Upper lobe of right lung (tissue), 1 donor: ENCODE data around the gene ANKRD44. TPM values are rescaled to one million over a fixed set of nuclear protein-coding genes. Genes with fewer than 3 reads are reported as not detected.
"Not testable (repeated sequence)": the region's sequence is repeated elsewhere in the genome, so short reads cannot be mapped to it uniquely, and the experiment has no call there.

ENCODE experiments used
- ATAC-seq: fragments of 200-7000 bp; cut with Tn5 transposase; one replicate; pipeline ENCODE4 v1.9.1; 2020; ENCODE audit warnings: mild to moderate bottlenecking, moderate library complexity
- DNase-seq: peaks from one replicate; pipeline ENCODE4 v3.0.0-alpha.2; 2020
- H3K27ac ChIP-seq: fragments of 200-600 bp; one replicate; pipeline ENCODE4 v1.8.0; 2022
- H3K27me3 ChIP-seq: fragments of 200-600 bp; one replicate; pipeline ENCODE4 v1.8.0; 2022; ENCODE audit warnings: mild to moderate bottlenecking
- H3K36me3 ChIP-seq: fragments of 200-600 bp; one replicate; pipeline ENCODE4 v1.8.0; 2022
- H3K4me1 ChIP-seq: fragments of 200-600 bp; one replicate; pipeline ENCODE4 v1.8.0; 2022
- H3K4me3 ChIP-seq: fragments of 200-600 bp; one replicate; pipeline ENCODE4 v1.8.0; 2022; ENCODE audit warnings: mild to moderate bottlenecking
- H3K9me3 ChIP-seq: fragments of 200-600 bp; one replicate; pipeline ENCODE4 v1.8.0; 2022
- CTCF ChIP-seq: fragments of 200-600 bp; IDR thresholded peaks from one replicate; pipeline ENCODE4 v1.8.0; 2022; ENCODE audit warnings: antibody characterized with exemption
- intact Hi-C: fragments of 100-400 bp; cut with DNase I; formaldehyde crosslinking; loops from one replicate; pipeline ENCODE4 v1.11.0; 2022
- total RNA-seq: library from RNA; stranded (reverse); fragmentation: NEBNext Ultra II Directional; extraction: Animal tissue kit (Norgen Biotek cat#: 25700); gene quantifications from one replicate; pipeline ENCODE4 v1.2.1, GENCODE V29; 2021
- donor health status: DM: no; HTN: yes; CAD: no; lungs with severe emphysema.

Gene ANKRD44
- total RNA-seq, 1 donor from 2014 or later: 51.4 TPM

DNA sequence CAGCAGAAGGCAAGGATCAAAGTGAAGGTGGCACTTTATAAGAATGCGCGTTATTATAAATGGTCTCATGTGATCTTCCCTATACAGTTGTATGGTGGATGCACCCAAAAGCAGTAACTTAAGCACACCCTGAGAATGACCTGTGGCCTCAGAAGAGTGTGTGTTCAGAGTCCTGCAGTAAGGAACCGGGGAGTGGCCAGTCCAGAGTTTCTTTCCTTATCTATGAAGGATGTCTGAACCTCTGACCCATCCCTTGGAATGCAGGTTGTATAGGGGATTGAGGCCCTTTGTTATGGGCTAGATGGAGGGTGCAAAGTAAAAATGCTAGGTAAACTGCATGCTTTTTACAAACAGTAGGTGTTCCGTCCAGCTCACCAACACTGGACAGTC lies 43.6 kb upstream of the ANKRD44 start:
- H3K4me3 ChIP-seq: no peak overlapping the region
- no peak overlapping the region for H3K27ac ChIP-seq
- DNase-seq (no peak), ATAC-seq (no peak)
- H3K9me3 ChIP-seq: no peaks in the 10 kb centered on the region
- no peaks in the 10 kb centered on the region for H3K27me3 ChIP-seq
- no peak for TF ChIP-seq CTCF
- H3K4me1 ChIP-seq: no peaks in the 10 kb centered on the region
- intact Hi-C loops: no loop called here
- no peaks in the 10 kb centered on the region for H3K36me3 ChIP-seq

DNA sequence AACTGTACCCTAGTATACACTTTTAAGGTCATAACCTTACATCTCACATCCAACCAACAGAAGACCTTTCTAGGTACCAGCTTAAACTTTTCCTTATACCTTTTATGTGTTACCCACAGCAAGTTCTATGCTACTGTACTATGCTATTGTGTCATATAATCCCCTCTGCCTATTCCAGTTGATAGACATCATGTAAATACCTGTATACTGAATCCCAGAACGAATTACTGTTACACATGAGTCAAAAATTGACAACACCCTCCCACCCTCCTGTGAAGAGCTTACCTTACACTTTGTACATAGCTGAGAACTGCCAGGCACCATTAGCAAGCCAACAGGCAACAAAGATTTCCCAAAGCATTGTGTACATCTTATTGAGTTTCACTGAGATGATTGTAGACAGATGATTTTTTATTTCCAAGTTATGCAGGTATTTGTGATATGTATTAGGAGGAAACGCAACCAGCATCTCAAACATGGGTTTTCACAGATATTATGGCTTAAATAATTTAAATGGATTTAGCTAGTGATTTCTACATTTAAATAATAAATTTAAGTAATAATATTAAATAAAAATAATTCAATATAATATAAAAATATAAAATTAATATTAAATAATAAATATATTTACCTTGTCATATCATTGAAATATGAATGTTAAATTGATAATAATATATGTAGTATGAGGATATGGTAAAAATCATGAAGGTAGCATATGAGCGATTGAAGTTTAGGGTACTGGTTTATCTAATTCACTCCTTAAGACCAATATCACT lies 43.0 kb upstream of the ANKRD44 start:
- H3K36me3 ChIP-seq: no peaks in the 10 kb centered on the region
- intact Hi-C loops: no loop called here
- H3K27me3 ChIP-seq: no peaks in the 10 kb centered on the region
- no peak overlapping the region for H3K27ac ChIP-seq
- no peaks in the 10 kb centered on the region for H3K9me3 ChIP-seq
- no peak for TF ChIP-seq CTCF
- H3K4me3 ChIP-seq: no peak overlapping the region
- ATAC-seq (no peak), DNase-seq (no peak)
- H3K4me1 ChIP-seq: no peaks in the 10 kb centered on the region

DNA sequence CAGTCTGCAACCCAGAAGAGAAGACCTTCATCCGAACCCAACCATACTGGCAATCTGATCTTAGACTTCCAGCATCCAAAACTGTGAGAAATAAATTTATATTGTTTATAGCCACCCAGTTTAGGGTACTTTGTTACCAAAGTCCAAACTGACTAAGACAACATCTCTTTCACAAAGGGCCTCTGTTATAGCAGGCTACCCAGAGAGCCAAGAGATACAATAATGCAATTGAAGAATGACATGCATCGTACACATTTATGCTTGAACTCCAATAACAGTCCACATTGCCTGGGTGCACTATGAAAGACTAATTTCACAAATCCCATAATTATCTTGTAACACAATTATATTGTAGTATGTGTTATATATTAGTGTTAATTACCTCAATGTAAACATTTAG lies 39.1 kb upstream of the ANKRD44 start:
- H3K27ac ChIP-seq: no peak overlapping the region
- ATAC-seq (no peak), DNase-seq (no peak)
- no peaks in the 10 kb centered on the region for H3K4me1 ChIP-seq
- intact Hi-C loops: no loop called here
- no peak for TF ChIP-seq CTCF
- H3K9me3 ChIP-seq: no peaks in the 10 kb centered on the region
- H3K27me3 ChIP-seq: no peaks in the 10 kb centered on the region
- H3K4me3 ChIP-seq: no peak overlapping the region
- no peaks in the 10 kb centered on the region for H3K36me3 ChIP-seq

GRCh38 chr2:197348721-197349360 lies 38.3 kb upstream of the ANKRD44 start:
- Histone ChIP-seq H3K4me3 (no peak overlapping the region), H3K4me1 (no peaks in the 10 kb centered on the region), H3K27ac (no peak overlapping the region), H3K36me3 (no peaks in the 10 kb centered on the region), H3K27me3 (no peaks in the 10 kb centered on the region), H3K9me3 (no peaks in the 10 kb centered on the region)
- intact Hi-C loops: no loop called here
- no peak for DNase-seq
- TF ChIP-seq CTCF: no peak
- peak; percentile 70 for ATAC-seq

GRCh38 chr2:197345846-197346370 lies 35.3 kb upstream of the ANKRD44 start:
- Histone ChIP-seq H3K4me3 (no peak overlapping the region), H3K9me3 (no peaks in the 10 kb centered on the region), H3K27ac (no peak overlapping the region), H3K4me1 (no peaks in the 10 kb centered on the region), H3K36me3 (no peaks in the 10 kb centered on the region), H3K27me3 (no peaks in the 10 kb centered on the region)
- no peak for TF ChIP-seq CTCF
- intact Hi-C loops: no loop called here
- DNase-seq (no peak), ATAC-seq (no peak)

DNA sequence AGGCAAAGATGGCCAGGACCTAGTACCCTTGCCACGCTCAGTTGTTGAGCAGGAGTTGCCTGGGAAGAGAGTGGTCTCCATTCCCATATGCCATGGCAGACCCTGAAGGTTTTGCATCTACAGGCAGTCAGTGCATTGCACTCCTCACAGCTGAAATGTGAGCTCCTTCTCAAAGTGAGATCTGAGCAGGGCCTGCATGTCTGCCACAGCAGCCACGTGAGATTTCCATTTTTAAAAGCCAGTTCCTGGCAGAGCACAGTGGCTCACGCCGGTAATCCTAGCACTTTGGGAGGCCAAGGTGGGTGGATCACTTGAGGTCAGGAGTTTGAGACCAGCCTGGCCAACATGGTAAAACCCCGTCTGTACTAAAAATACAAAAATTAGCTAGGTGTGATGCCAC lies 33.4 kb upstream of the ANKRD44 start:
- intact Hi-C loops, H3K9me3 ChIP-seq, H3K4me3 ChIP-seq, H3K27me3 ChIP-seq, DNase-seq, ATAC-seq, H3K36me3 ChIP-seq, H3K4me1 ChIP-seq, H3K27ac ChIP-seq: not testable (repeated sequence)
